IMR-90 (cell line): ENCODE results near the gene REEP2. TPM values are rescaled to one million over a fixed set of nuclear protein-coding genes. Genes with fewer than 3 reads are reported as not detected.

ENCODE experiments used
- ATAC-seq: fragments of 200-7000 bp; cut with Tn5 transposase; 2 replicates; pipeline ENCODE4 v1.9.1; 2020; ENCODE audit warnings: low read depth, mild to moderate bottlenecking, moderate library complexity
- BruUV-seq: library from RNA; stranded (reverse); fragments of 400-500 nt; replicated peaks from 2 replicates; lab custom pipeline; 2021; lab: Mats Ljungman, UMichigan
- CTCF ChIA-PET: fragments of 300-600 bp; formaldehyde crosslinking; extraction: SDS; loops from one replicate; lab custom pipeline; 2021; ENCODE audit warnings: antibody characterized with exemption; lab: Yijun Ruan, JAX
- POLR2A ChIA-PET: fragments of 300-600 bp; sonication (Branson Sonifier 250); formaldehyde crosslinking; loops from one replicate; lab custom pipeline; 2022; ENCODE audit warnings: antibody characterized with exemption; ENCODE audit not compliant: unreplicated experiment; lab: Charles Lee
- DNase-seq: peaks from one replicate; pipeline ENCODE4 v3.0.0; 2013
- H2AFZ ChIP-seq: replicated peaks from 2 replicates; pipeline ENCODE3; 2013; ENCODE audit warnings: low read length, mild to moderate bottlenecking; ENCODE audit not compliant: poor library complexity
- H2AK5ac ChIP-seq: 2 replicates; pipeline ENCODE4 v1.6.1; 2013; ENCODE audit warnings: low read depth, low read length, inconsistent platforms
- H2AK9ac ChIP-seq: replicated peaks from 2 replicates; pipeline ENCODE3; 2013; ENCODE audit warnings: mild to moderate bottlenecking, low read depth, low read length, moderate library complexity; ENCODE audit not compliant: poor library complexity
- H2BK120ac ChIP-seq: 2 replicates; pipeline ENCODE4 v1.6.1; 2013; ENCODE audit warnings: low read depth, low read length, inconsistent platforms
- H2BK15ac ChIP-seq: 3 replicates; pipeline ENCODE4 v1.6.1; 2013; ENCODE audit warnings: low read depth, low read length, inconsistent platforms
- H2BK20ac ChIP-seq: 2 replicates; pipeline ENCODE4 v1.6.1; 2013; ENCODE audit warnings: low read depth, mild to moderate bottlenecking, inconsistent platforms, low read length, moderate library complexity
- H2BK5ac ChIP-seq: 2 replicates; pipeline ENCODE4 v1.6.1; 2013; ENCODE audit warnings: mild to moderate bottlenecking, low read depth, low read length, inconsistent platforms; ENCODE audit not compliant: poor library complexity, severe bottlenecking
- H3K14ac ChIP-seq: replicated peaks from 2 replicates; pipeline ENCODE4 v1.6.1; 2013; ENCODE audit warnings: low read depth, low read length, inconsistent platforms
- H3K18ac ChIP-seq: 2 replicates; pipeline ENCODE4 v1.6.1; 2013; ENCODE audit warnings: low read depth, low read length, control low read depth
- H3K23ac ChIP-seq: 2 replicates; pipeline ENCODE4 v1.6.1; 2013; ENCODE audit warnings: low read depth, low read length, inconsistent platforms
- H3K27ac ChIP-seq: 2 replicates; pipeline ENCODE4 v1.5.1; 2013; ENCODE audit warnings: mild to moderate bottlenecking, control low read depth, low read length; ENCODE audit not compliant: insufficient read depth
- H3K27me3 ChIP-seq: 2 replicates; pipeline ENCODE4 v1.6.1; 2013; ENCODE audit warnings: low read length; ENCODE audit not compliant: control insufficient read depth, insufficient read depth
- H3K36me3 ChIP-seq: 2 replicates; pipeline ENCODE4 v1.6.1; 2013; ENCODE audit warnings: low read length, mixed read lengths; ENCODE audit not compliant: control insufficient read depth, insufficient read depth
- H3K4ac ChIP-seq: 2 replicates; pipeline ENCODE4 v1.6.1; 2013; ENCODE audit warnings: low read depth, low read length, inconsistent platforms
- H3K4me1 ChIP-seq: 2 replicates; pipeline ENCODE4 v1.6.1; 2013; ENCODE audit warnings: low read length, mixed read lengths; ENCODE audit not compliant: control insufficient read depth, insufficient read depth
- H3K4me2 ChIP-seq: 2 replicates; pipeline ENCODE4 v1.6.1; 2013; ENCODE audit warnings: low read depth, mild to moderate bottlenecking, control low read depth, low read length, moderate library complexity
- H3K4me3 ChIP-seq: 2 replicates; pipeline ENCODE4 v1.5.1; 2013; ENCODE audit warnings: low read depth, mild to moderate bottlenecking, control low read depth, low read length, moderate library complexity; ENCODE audit not compliant: insufficient read depth
- H3K56ac ChIP-seq: 2 replicates; pipeline ENCODE4 v1.6.1; 2013; ENCODE audit warnings: low read length, inconsistent platforms; ENCODE audit not compliant: insufficient read depth; ENCODE audit errors: extremely low read depth
- H3K79me1 ChIP-seq, 2 experiments: 2 replicates each; pipeline ENCODE4 v1.6.1; 2013; ENCODE audit warnings: low read length in 2 of 2, inconsistent platforms in 1 of 2, low read depth in 1 of 2
- H3K9ac ChIP-seq: 2 replicates; pipeline ENCODE4 v1.6.1; 2013; ENCODE audit warnings: low read depth, low read length, control low read depth
- H3K9me1 ChIP-seq: 2 replicates; pipeline ENCODE4 v1.6.1; 2013; ENCODE audit warnings: low read length, inconsistent platforms; ENCODE audit not compliant: insufficient read depth
- H3K9me3 ChIP-seq: 2 replicates; pipeline ENCODE4 v1.6.1; 2013; ENCODE audit warnings: low read length; ENCODE audit not compliant: control insufficient read depth, insufficient read depth
- H4K20me1 ChIP-seq: 2 replicates; pipeline ENCODE4 v1.6.1; 2013; ENCODE audit warnings: low read length, inconsistent platforms; ENCODE audit not compliant: insufficient read depth
- H4K5ac ChIP-seq: 2 replicates; pipeline ENCODE4 v1.6.1; 2013; ENCODE audit warnings: mild to moderate bottlenecking, low read depth, low read length, control low read depth
- H4K8ac ChIP-seq, 2 experiments: 2 replicates each; pipeline ENCODE4 v1.6.1; 2013; ENCODE audit warnings: low read depth in 2 of 2, low read length in 2 of 2, control low read depth in 1 of 2, inconsistent platforms in 1 of 2
- H4K91ac ChIP-seq: 2 replicates; pipeline ENCODE4 v1.6.1; 2013; ENCODE audit warnings: low read depth, low read length, inconsistent platforms; ENCODE audit not compliant: insufficient read depth
- BHLHE40 ChIP-seq: fragments of 150-350 bp; IDR thresholded peaks from 2 replicates; pipeline ENCODE4 v1.6.1; 2016; ENCODE audit warnings: mild to moderate bottlenecking, low read depth, low read length
- MAFK ChIP-seq: IDR thresholded peaks from 2 replicates; pipeline ENCODE4 v1.6.1; 2012; ENCODE audit warnings: low read depth, low read length, improper control_type of control experiment
- MXI1 ChIP-seq: IDR thresholded peaks from 2 replicates; pipeline ENCODE4 v1.6.1; 2012; ENCODE audit warnings: low read depth, mild to moderate bottlenecking, low read length, moderate library complexity, borderline replicate concordance
- NFE2L2 ChIP-seq: fragments of 150-350 bp; IDR thresholded peaks from 2 replicates; pipeline ENCODE4 v1.6.1; 2016; ENCODE audit warnings: low read depth, mild to moderate bottlenecking, low read length
- POLR2A ChIP-seq: IDR thresholded peaks from 2 replicates; pipeline ENCODE4 v1.6.1; 2012; ENCODE audit warnings: mild to moderate bottlenecking, low read depth, low read length
- RAD21 ChIP-seq: IDR thresholded peaks from 2 replicates; pipeline ENCODE4 v1.6.1; 2012; ENCODE audit warnings: low read length, improper control_type of control experiment
- RCOR1 ChIP-seq: IDR thresholded peaks from 2 replicates; pipeline ENCODE4 v1.6.1; 2012; ENCODE audit warnings: mild to moderate bottlenecking, low read length, improper control_type of control experiment; ENCODE audit not compliant: insufficient replicate concordance
- RFX5 ChIP-seq: IDR thresholded peaks from 2 replicates; pipeline ENCODE4 v1.8.0; 2012; ENCODE audit warnings: low read depth, mild to moderate bottlenecking, low read length, moderate library complexity
- SMC3 ChIP-seq: fragments of 150-350 bp; IDR thresholded peaks from 2 replicates; pipeline ENCODE4 v1.6.1; 2016; ENCODE audit warnings: low read depth, mild to moderate bottlenecking, antibody characterized with exemption, low read length, moderate library complexity
- WGBS, 2 experiments: methylation state at CpG; one replicate each; pipeline versions ENCODE4 v1.1.5 to v1.1.7; 2013; ENCODE audit warnings: missing lambda C conversion rate in 2 of 2; ENCODE audit not compliant: insufficient read length in 1 of 2; ENCODE audit errors: extremely low coverage in 2 of 2; 5-methylcytosine and 5-hydroxymethylcytosine counted together
- dilution Hi-C: fragments of 300-500 bp; cut with HindIII; formaldehyde crosslinking; loops from one replicate; pipeline ENCODE4 v1.14.3; 2018; ENCODE audit warnings: low sequenced_read_pairs; ENCODE audit not compliant: unreplicated experiment
- in situ Hi-C: fragments of 300-500 bp; cut with MboI; formaldehyde crosslinking; loops from 3 replicates; pipeline ENCODE4 v1.14.3; 2019; ENCODE audit warnings: low sequenced_read_pairs, inconsistent platforms, mixed read lengths
- intact Hi-C: fragments of 100-400 bp; cut with micrococcal nuclease; formaldehyde crosslinking; loops from 2 replicates; pipeline ENCODE4 v1.10.0; 2022
- polyA plus RNA-seq, 3 experiments: library from polyadenylated mRNA; depleted of rRNA; stranded (reverse); fragments of >200 nt; gene quantifications; 2 replicates each; pipeline ENCODE4 v1.2.3, GENCODE V29; 2012; ENCODE audit warnings: low replicate concordance in 1 of 3
- total RNA-seq: library from RNA; depleted of rRNA; stranded (reverse); fragments of >200 nt; gene quantifications from 2 replicates; pipeline ENCODE4 v1.2.3, GENCODE V29; 2012
- TF ChIP-seq, protein P1 (sequence below): fragments of 150-350 bp; IDR thresholded peaks from 2 replicates; pipeline ENCODE4 v1.6.1; 2016; ENCODE audit warnings: low read depth, mild to moderate bottlenecking, low read length, moderate library complexity, borderline replicate concordance
- TF ChIP-seq, protein P2 (sequence below): conservative IDR thresholded peaks from 2 replicates; pipeline ENCODE4 v1.5.1; 2012; ENCODE audit warnings: mild to moderate bottlenecking, low read depth, low read length, improper control_type of control experiment
- TF ChIP-seq, protein P3 (sequence below): fragments of 150-350 bp; IDR thresholded peaks from 2 replicates; pipeline ENCODE4 v1.6.1; 2017; ENCODE audit warnings: mild to moderate bottlenecking, antibody characterized with exemption, low read length, low read depth

The REEP2 gene
- total and polyA plus RNA-seq, 2 of the 4 experiments (the other 2 are of a cell fraction), result 12.4 to 17.0 TPM

DNA sequence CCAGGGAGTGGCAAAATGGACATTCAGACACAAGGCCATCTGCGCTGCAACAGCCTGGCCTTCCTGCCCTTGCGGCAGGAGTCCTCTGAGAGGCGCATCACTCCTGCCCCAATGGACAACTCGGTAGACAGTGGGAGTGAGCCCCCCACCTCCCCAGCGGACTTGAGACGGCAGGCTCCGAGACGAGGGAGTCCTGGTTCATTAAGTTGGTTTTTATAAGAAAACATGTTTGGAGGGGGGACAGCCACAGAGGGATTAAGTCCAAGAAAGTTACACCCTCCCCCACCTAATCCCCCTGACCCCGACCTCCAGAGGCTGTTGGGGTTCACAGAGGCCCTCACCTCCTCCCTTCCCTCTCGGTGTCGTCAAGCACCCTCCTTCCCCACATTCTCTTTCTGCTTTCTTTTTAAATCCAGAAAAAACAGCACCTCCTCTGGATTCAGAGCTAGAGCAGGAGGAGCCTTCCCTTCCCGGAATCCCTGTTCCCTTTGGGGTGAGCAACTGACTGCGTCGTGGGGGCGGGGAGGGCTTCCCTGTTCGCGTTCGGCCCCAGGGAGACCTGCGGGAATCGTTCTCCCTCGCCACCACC is 24.7 kb downstream of the REEP2 start:
- CTCF ChIA-PET, result interaction anchor here (0.6 to 2.2 kb wide), 4 partner anchors 8 to 406 kb away, joined by 3 to 10 read pairs (median 3); no protein-coding TSS in a partner anchor
- H3K36me3 ChIP-seq, result peaks cover 18% of the 10 kb centered on the region
- H3K4ac ChIP-seq, result peak overlapping the region; percentile 97
- in situ Hi-C loops, result no loop called here
- peak overlapping the region; percentile 56 for H3K4me2 ChIP-seq
- peak overlapping the region; percentile 96; the same call in 1 of the 2 replicates for H3K23ac ChIP-seq
- no peak for ATAC-seq
- H3K9me1 ChIP-seq, result peaks cover 14% of the 10 kb centered on the region; the same call in 1 of the 2 replicates
- peak overlapping the region; percentile 86 to 95 for H4K8ac ChIP-seq
- H3K4me3 ChIP-seq, result peak overlapping the region; percentile 60
- TF ChIP-seq RAD21 (no peak), SMC3 (no peak), MXI1 (no peak), MAFK (no peak), NFE2L2 (no peak), POLR2A (no peak), RFX5 (no peak), RCOR1 (no peak), BHLHE40 (no peak)
- TF ChIP-seq, protein P1, sequence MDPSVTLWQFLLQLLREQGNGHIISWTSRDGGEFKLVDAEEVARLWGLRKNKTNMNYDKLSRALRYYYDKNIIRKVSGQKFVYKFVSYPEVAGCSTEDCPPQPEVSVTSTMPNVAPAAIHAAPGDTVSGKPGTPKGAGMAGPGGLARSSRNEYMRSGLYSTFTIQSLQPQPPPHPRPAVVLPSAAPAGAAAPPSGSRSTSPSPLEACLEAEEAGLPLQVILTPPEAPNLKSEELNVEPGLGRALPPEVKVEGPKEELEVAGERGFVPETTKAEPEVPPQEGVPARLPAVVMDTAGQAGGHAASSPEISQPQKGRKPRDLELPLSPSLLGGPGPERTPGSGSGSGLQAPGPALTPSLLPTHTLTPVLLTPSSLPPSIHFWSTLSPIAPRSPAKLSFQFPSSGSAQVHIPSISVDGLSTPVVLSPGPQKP, result no peak
- TF ChIP-seq, protein P2, sequence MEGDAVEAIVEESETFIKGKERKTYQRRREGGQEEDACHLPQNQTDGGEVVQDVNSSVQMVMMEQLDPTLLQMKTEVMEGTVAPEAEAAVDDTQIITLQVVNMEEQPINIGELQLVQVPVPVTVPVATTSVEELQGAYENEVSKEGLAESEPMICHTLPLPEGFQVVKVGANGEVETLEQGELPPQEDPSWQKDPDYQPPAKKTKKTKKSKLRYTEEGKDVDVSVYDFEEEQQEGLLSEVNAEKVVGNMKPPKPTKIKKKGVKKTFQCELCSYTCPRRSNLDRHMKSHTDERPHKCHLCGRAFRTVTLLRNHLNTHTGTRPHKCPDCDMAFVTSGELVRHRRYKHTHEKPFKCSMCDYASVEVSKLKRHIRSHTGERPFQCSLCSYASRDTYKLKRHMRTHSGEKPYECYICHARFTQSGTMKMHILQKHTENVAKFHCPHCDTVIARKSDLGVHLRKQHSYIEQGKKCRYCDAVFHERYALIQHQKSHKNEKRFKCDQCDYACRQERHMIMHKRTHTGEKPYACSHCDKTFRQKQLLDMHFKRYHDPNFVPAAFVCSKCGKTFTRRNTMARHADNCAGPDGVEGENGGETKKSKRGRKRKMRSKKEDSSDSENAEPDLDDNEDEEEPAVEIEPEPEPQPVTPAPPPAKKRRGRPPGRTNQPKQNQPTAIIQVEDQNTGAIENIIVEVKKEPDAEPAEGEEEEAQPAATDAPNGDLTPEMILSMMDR, result no peak
- TF ChIP-seq, protein P3, sequence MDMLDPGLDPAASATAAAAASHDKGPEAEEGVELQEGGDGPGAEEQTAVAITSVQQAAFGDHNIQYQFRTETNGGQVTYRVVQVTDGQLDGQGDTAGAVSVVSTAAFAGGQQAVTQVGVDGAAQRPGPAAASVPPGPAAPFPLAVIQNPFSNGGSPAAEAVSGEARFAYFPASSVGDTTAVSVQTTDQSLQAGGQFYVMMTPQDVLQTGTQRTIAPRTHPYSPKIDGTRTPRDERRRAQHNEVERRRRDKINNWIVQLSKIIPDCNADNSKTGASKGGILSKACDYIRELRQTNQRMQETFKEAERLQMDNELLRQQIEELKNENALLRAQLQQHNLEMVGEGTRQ, result no peak
- POLR2A ChIA-PET, result no interaction called here
- no peak for DNase-seq
- peaks cover 13 to 33% of the 10 kb centered on the region in 2 experiments for H3K79me1 ChIP-seq
- peak overlapping the region; percentile 86 for H3K9ac ChIP-seq
- peak overlapping the region; percentile 95 for H2BK5ac ChIP-seq
- peak overlapping the region; percentile 46; the same call in 1 of the 3 replicates for H2BK15ac ChIP-seq
- H4K5ac ChIP-seq, result peak overlapping the region; percentile 51
- H2BK120ac ChIP-seq, result peak overlapping the region; percentile 91
- peak overlapping the region; percentile 39; the same call in 1 of the 2 replicates for H2BK20ac ChIP-seq
- peaks cover 12% of the 10 kb centered on the region; the same call in 1 of the 2 replicates for H3K4me1 ChIP-seq
- dilution Hi-C loops, result no loop called here
- peak overlapping the region; percentile 94 for H3K27ac ChIP-seq
- H3K14ac ChIP-seq, result peak overlapping the region; percentile 84
- H3K27me3 ChIP-seq, result no peaks in the 10 kb centered on the region
- intact Hi-C loops, result loop anchor here (1.0 kb wide), 2 partner anchors 13 to 80 kb away; partner anchors contain the start of gene ETF1
- peak overlapping the region; percentile 98 for H2AK9ac ChIP-seq
- peaks cover 31% of the 10 kb centered on the region for H4K20me1 ChIP-seq
- peak overlapping the region; percentile 64 for H3K18ac ChIP-seq
- H3K56ac ChIP-seq, result peak overlapping the region; percentile 86
- peak overlapping the region; percentile 96 for H2AK5ac ChIP-seq
- peak overlapping the region; percentile 88 for H4K91ac ChIP-seq
- WGBS, 2 experiments, result 40% methylated on average over 1 of the region's 21 CpGs; no CpG with 5 or more reads in 1 of the 2 experiments
- H2AFZ ChIP-seq, result peak overlapping the region; percentile 100
- TSS peak; percentile 84 for BruUV-seq
- H3K9me3 ChIP-seq, result no peaks in the 10 kb centered on the region
